GM23338 (cell line): ENCODE measurements around the gene ATXN3. TPM values are rescaled to one million over a fixed set of nuclear protein-coding genes. Genes with fewer than 3 reads are reported as not detected.
"Not testable (repeated sequence)": the region's sequence is repeated elsewhere in the genome, so short reads cannot be mapped to it uniquely, and the experiment has no call there.

Source experiments
- ATAC-seq: fragments of 200-7000 bp; cut with Tn5 transposase; 3 replicates; pipeline ENCODE4 v1.9.1; 2020
- DNase-seq: peaks from one replicate; pipeline ENCODE4 v3.0.0-alpha.2; 2015; ENCODE audit warnings: low spot score
- H2AFZ ChIP-seq: fragments of 200-600 bp; sonication (generic); 2 replicates; pipeline ENCODE4 v1.8.0; 2016; ENCODE audit warnings: antibody characterized with exemption, mild to moderate bottlenecking, moderate library complexity
- H3F3A ChIP-seq: fragments of 200-600 bp; sonication (generic); replicated peaks from 2 replicates; pipeline ENCODE4 v1.8.0; 2017; ENCODE audit warnings: antibody characterized with exemption, mixed run types, low read depth
- H3K27ac ChIP-seq: fragments of 200-600 bp; sonication (generic); 2 replicates; pipeline ENCODE4 v1.6.1; 2016; ENCODE audit warnings: low read depth
- H3K27me3 ChIP-seq: fragments of 200-600 bp; sonication (generic); 2 replicates; pipeline ENCODE4 v1.8.0; 2016; ENCODE audit warnings: mild to moderate bottlenecking, mixed run types, moderate library complexity; ENCODE audit not compliant: insufficient read depth
- H3K36me3 ChIP-seq: fragments of 200-600 bp; sonication (generic); 2 replicates; pipeline ENCODE4 v1.8.0; 2016; ENCODE audit warnings: mild to moderate bottlenecking; ENCODE audit not compliant: insufficient read depth
- H3K4me1 ChIP-seq: fragments of 200-600 bp; sonication (generic); 2 replicates; pipeline ENCODE4 v1.8.0; 2016; ENCODE audit warnings: mild to moderate bottlenecking, moderate library complexity; ENCODE audit not compliant: insufficient read depth
- H3K4me2 ChIP-seq: fragments of 200-600 bp; sonication (generic); 2 replicates; pipeline ENCODE4 v1.7.1; 2017; ENCODE audit warnings: mixed run types
- H3K4me3 ChIP-seq: fragments of 200-600 bp; sonication (generic); 2 replicates; pipeline ENCODE4 v1.6.1; 2016; ENCODE audit warnings: mixed run types
- H3K79me2 ChIP-seq: fragments of 200-600 bp; sonication (generic); replicated peaks from 2 replicates; pipeline ENCODE4 v1.8.0; 2017; ENCODE audit warnings: mild to moderate bottlenecking; ENCODE audit not compliant: insufficient read depth
- H3K9me2 ChIP-seq: fragments of 200-600 bp; sonication (generic); 2 replicates; pipeline ENCODE4 v1.8.0; 2017; ENCODE audit not compliant: insufficient read depth
- H4K20me1 ChIP-seq: fragments of 200-600 bp; sonication (generic); replicated peaks from 2 replicates; pipeline ENCODE4 v1.8.0; 2017; ENCODE audit warnings: mild to moderate bottlenecking; ENCODE audit not compliant: insufficient read depth
- H3K27ac Mint-ChIP-seq: 2 replicates; pipeline ENCODE4 v1.8.0; 2020; ENCODE audit warnings: inconsistent platforms, mild to moderate bottlenecking, moderate library complexity, mixed read lengths
- H3K27me3 Mint-ChIP-seq: 3 replicates; pipeline ENCODE4 v1.8.0; 2022; ENCODE audit warnings: low read depth, mild to moderate bottlenecking, moderate library complexity, mixed read lengths, inconsistent platforms; ENCODE audit not compliant: insufficient read depth, poor library complexity
- H3K36me3 Mint-ChIP-seq: 3 replicates; pipeline ENCODE4 v1.8.0; 2021; ENCODE audit warnings: low read depth, mild to moderate bottlenecking, inconsistent platforms, moderate library complexity, mixed read lengths
- H3K4me1 Mint-ChIP-seq: 3 replicates; pipeline ENCODE4 v1.8.0; 2020; ENCODE audit warnings: mild to moderate bottlenecking, inconsistent platforms, mixed read lengths
- H3K4me3 Mint-ChIP-seq: 3 replicates; pipeline ENCODE4 v1.8.0; 2021; ENCODE audit warnings: moderate library complexity, mild to moderate bottlenecking, inconsistent platforms, mixed read lengths
- H3K9me3 Mint-ChIP-seq: 3 replicates; pipeline ENCODE4 v1.8.0; 2020; ENCODE audit warnings: moderate library complexity, mild to moderate bottlenecking, inconsistent platforms, mixed read lengths
- CREB1 ChIP-seq: fragments of 250-450 bp; sonication (Bioruptor Pico); IDR thresholded peaks from 2 replicates; pipeline ENCODE4 v1.5.0; 2020; ENCODE audit warnings: low read depth, mild to moderate bottlenecking, moderate library complexity
- CTCF ChIP-seq, 2 experiments: fragments of 200-600 bp in 1 of 2; sonication (generic) in 1 of 2; conservative IDR thresholded peaks; 2 replicates each; pipeline versions ENCODE4 v1.5.1 to v1.6.1; 2016 to 2017; ENCODE audit warnings: antibody characterized with exemption in 2 of 2, low read depth in 2 of 2, mild to moderate bottlenecking in 2 of 2, moderate library complexity in 1 of 2
- EZH2 ChIP-seq: fragments of 200-600 bp; sonication (generic); IDR thresholded peaks from one replicate; pipeline ENCODE4 v1.8.0; 2017; ENCODE audit warnings: antibody characterized with exemption, mild to moderate bottlenecking, low read depth; ENCODE audit not compliant: unreplicated experiment
- STAT1 ChIP-seq: IDR thresholded peaks from one replicate; pipeline ENCODE4 v1.6.1; 2016; ENCODE audit warnings: antibody characterized with exemption; ENCODE audit not compliant: unreplicated experiment
- ZNF114 ChIP-seq: fragments of 250-450 bp; sonication (Bioruptor Pico); IDR thresholded peaks from 2 replicates; pipeline ENCODE4 v1.5.0; 2020; ENCODE audit warnings: mild to moderate bottlenecking, moderate library complexity
- polyA plus RNA-seq: library from polyadenylated mRNA; unstranded; fragments of >200 nt; fragmentation: Nextera tagmentation; extraction: Ambion mirVana; gene quantifications from 2 replicates; pipeline ENCODE4 v1.2.1, GENCODE V29; 2016
- total RNA-seq: library from RNA; depleted of rRNA; stranded (reverse); fragments of >200 nt; shearing (Covaris generic); gene quantifications from 2 replicates; pipeline ENCODE4 v1.2.3, GENCODE V29; 2014
- TF ChIP-seq, protein P1 (sequence below): IDR thresholded peaks from one replicate; pipeline ENCODE4 v1.6.1; 2018; ENCODE audit warnings: antibody characterized with exemption; ENCODE audit not compliant: unreplicated experiment

Gene ATXN3
- total and polyA plus RNA-seq, 2 experiments from 2014 or later, result 39.5 to 66.7 TPM

GRCh38 chr14:92041766-92042165, 64.6 kb downstream of the ATXN3 start:
- not testable (repeated sequence) for H3F3A ChIP-seq, ATAC-seq, H3K36me3 ChIP-seq, H4K20me1 ChIP-seq, H3K27me3 ChIP-seq, H3K36me3 Mint-ChIP-seq, H3K27ac ChIP-seq, H2AFZ ChIP-seq, H3K4me1 Mint-ChIP-seq, H3K9me2 ChIP-seq, H3K4me2 ChIP-seq, DNase-seq, H3K27me3 Mint-ChIP-seq, H3K4me3 ChIP-seq, H3K27ac Mint-ChIP-seq, H3K9me3 Mint-ChIP-seq
- H3K79me2 ChIP-seq, result peaks cover 36% of the 10 kb centered on the region
- H3K4me3 Mint-ChIP-seq, result peak overlapping the region; percentile 27; the same call in 2 of the 3 replicates
- peaks cover 16% of the 10 kb centered on the region for H3K4me1 ChIP-seq

GRCh38 chr14:92041203-92041602, 65.2 kb downstream of the ATXN3 start:
- peak overlapping the region; percentile 63 for H3K4me3 ChIP-seq
- ATAC-seq, result no peak
- no peaks in the 10 kb centered on the region for H3F3A ChIP-seq
- H3K27ac ChIP-seq, result no peak overlapping the region
- Mint-ChIP-seq H3K36me3 (peaks cover 4% of the 10 kb centered on the region; the same call in 1 of the 3 replicates), H3K9me3 (no peaks in the 10 kb centered on the region), H3K4me3 (peak overlapping the region; percentile 22; the same call in 1 of the 3 replicates), H3K27me3 (peaks cover 6% of the 10 kb centered on the region), H3K27ac (no peak overlapping the region), H3K4me1 (peaks cover 10% of the 10 kb centered on the region)
- H4K20me1 ChIP-seq, result 0 out of 2 replicates have a peak, but pooled peaks cover 5% of the 10 kb centered on the region
- DNase-seq, result no peak
- TF ChIP-seq CTCF (conservative IDR thresholded peaks at IDR 0.05; ENCODE audit: low read depth in 2 of 2) (no peak), ZNF114 (CRISPR knock-in tag) (no peak), EZH2 (no peak), STAT1 (no peak), CREB1 (no peak)
- TF ChIP-seq, protein P1, sequence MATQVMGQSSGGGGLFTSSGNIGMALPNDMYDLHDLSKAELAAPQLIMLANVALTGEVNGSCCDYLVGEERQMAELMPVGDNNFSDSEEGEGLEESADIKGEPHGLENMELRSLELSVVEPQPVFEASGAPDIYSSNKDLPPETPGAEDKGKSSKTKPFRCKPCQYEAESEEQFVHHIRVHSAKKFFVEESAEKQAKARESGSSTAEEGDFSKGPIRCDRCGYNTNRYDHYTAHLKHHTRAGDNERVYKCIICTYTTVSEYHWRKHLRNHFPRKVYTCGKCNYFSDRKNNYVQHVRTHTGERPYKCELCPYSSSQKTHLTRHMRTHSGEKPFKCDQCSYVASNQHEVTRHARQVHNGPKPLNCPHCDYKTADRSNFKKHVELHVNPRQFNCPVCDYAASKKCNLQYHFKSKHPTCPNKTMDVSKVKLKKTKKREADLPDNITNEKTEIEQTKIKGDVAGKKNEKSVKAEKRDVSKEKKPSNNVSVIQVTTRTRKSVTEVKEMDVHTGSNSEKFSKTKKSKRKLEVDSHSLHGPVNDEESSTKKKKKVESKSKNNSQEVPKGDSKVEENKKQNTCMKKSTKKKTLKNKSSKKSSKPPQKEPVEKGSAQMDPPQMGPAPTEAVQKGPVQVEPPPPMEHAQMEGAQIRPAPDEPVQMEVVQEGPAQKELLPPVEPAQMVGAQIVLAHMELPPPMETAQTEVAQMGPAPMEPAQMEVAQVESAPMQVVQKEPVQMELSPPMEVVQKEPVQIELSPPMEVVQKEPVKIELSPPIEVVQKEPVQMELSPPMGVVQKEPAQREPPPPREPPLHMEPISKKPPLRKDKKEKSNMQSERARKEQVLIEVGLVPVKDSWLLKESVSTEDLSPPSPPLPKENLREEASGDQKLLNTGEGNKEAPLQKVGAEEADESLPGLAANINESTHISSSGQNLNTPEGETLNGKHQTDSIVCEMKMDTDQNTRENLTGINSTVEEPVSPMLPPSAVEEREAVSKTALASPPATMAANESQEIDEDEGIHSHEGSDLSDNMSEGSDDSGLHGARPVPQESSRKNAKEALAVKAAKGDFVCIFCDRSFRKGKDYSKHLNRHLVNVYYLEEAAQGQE, result no peak
- no peaks in the 10 kb centered on the region for H3K27me3 ChIP-seq
- H3K4me2 ChIP-seq, result peak overlapping the region; percentile 76
- H3K4me1 ChIP-seq, result peaks cover 16% of the 10 kb centered on the region
- no peaks in the 10 kb centered on the region for H3K36me3 ChIP-seq
- 0 out of 2 replicates have a peak overlapping the region, but pooled peaks have one; percentile 69 for H2AFZ ChIP-seq
- peaks cover 41% of the 10 kb centered on the region for H3K79me2 ChIP-seq
- no peaks in the 10 kb centered on the region for H3K9me2 ChIP-seq
